Brain microvascular endothelial cell (primary cell): ENCODE measurements around the gene ITGAV.

ENCODE experiments used
- DNase-seq: peaks from one replicate; pipeline ENCODE4 v3.0.0-alpha.2; 2020
- H3K27ac ChIP-seq: fragments of 250-450 bp; sonication (Bioruptor Pico); 2 replicates; pipeline ENCODE4 v1.5.1; 2020; ENCODE audit warnings: mild to moderate bottlenecking, moderate library complexity
- H3K27me3 ChIP-seq: fragments of 250-450 bp; sonication (Bioruptor Pico); replicated peaks from 2 replicates; pipeline ENCODE4 v1.5.1; 2020; ENCODE audit warnings: mild to moderate bottlenecking
- H3K36me3 ChIP-seq: fragments of 250-450 bp; sonication (Bioruptor Pico); replicated peaks from 2 replicates; pipeline ENCODE4 v1.5.1; 2020; ENCODE audit warnings: mild to moderate bottlenecking
- H3K4me3 ChIP-seq: 2 replicates; pipeline ENCODE4 v1.5.1; 2011; ENCODE audit warnings: low read depth, mild to moderate bottlenecking, control low read depth, low read length, moderate library complexity
- CTCF ChIP-seq: IDR thresholded peaks from 2 replicates; pipeline ENCODE4 v1.5.1; 2011; ENCODE audit warnings: low read depth, mild to moderate bottlenecking, moderate library complexity, low read length, control low read depth, inconsistent platforms; ENCODE audit errors: missing control alignments
- in situ Hi-C: cut with HindIII; loops from 2 replicates; pipeline ENCODE4 v1.10.0; 2017; ENCODE audit warnings: low sequenced_read_pairs, low pct_ligation_motif_present

Gene ITGAV

GRCh38 chr2:186569897-186570296 lies 20.0 kb upstream of the ITGAV start:
- H3K27ac ChIP-seq = no peak overlapping the region
- DNase-seq = no peak
- TF ChIP-seq CTCF = no peak
- H3K36me3 ChIP-seq = no peaks in the 10 kb centered on the region
- no peak overlapping the region for H3K4me3 ChIP-seq
- no peaks in the 10 kb centered on the region for H3K27me3 ChIP-seq
- in situ Hi-C loops = no loop called here

- no peak for TF ChIP-seq CTCF
- no peaks in the 10 kb centered on the region for H3K27me3 ChIP-seq
- in situ Hi-C loops = no loop called here
- DNase-seq = peak; percentile 64
- no peaks in the 10 kb centered on the region for H3K36me3 ChIP-seq
- peak overlapping the region; percentile 37 for H3K27ac ChIP-seq
- H3K4me3 ChIP-seq = no peak overlapping the region
Observed at GRCh38 chr2:186570604-186571003, 19.3 kb upstream of the ITGAV start.

GRCh38 chr2:186572705-186573104 lies 17.2 kb upstream of the ITGAV start:
- no peak overlapping the region for H3K27ac ChIP-seq
- in situ Hi-C loops = no loop called here

GRCh38 chr2:186573531-186573930 lies 16.3 kb upstream of the ITGAV start:
- in situ Hi-C loops = no loop called here
- Histone ChIP-seq H3K36me3 (no peaks in the 10 kb centered on the region), H3K27ac (no peak overlapping the region), H3K4me3 (no peak overlapping the region), H3K27me3 (no peaks in the 10 kb centered on the region)
- DNase-seq = no peak
- no peak for TF ChIP-seq CTCF

More at GRCh38 chr2:186572705-186573104, 17.2 kb upstream of the ITGAV start:
- Histone ChIP-seq H3K36me3 (no peaks in the 10 kb centered on the region), H3K4me3 (no peak overlapping the region), H3K27me3 (no peaks in the 10 kb centered on the region)
- no peak for DNase-seq
- TF ChIP-seq CTCF = no peak

GRCh38 chr2:186575302-186575701 lies 14.6 kb upstream of the ITGAV start:
- peak overlapping the region; percentile 84 for H3K27ac ChIP-seq
- no peaks in the 10 kb centered on the region for H3K27me3 ChIP-seq
- in situ Hi-C loops = no loop called here
- no peak overlapping the region for H3K4me3 ChIP-seq
- peak; percentile 98 for DNase-seq
- no peak for TF ChIP-seq CTCF
- no peaks in the 10 kb centered on the region for H3K36me3 ChIP-seq

- H3K36me3 ChIP-seq = no peaks in the 10 kb centered on the region
- H3K27me3 ChIP-seq = no peaks in the 10 kb centered on the region
- TF ChIP-seq CTCF = no peak
- peak overlapping the region; percentile 83 for H3K27ac ChIP-seq
- no peak overlapping the region for H3K4me3 ChIP-seq
- DNase-seq = peak; percentile 51
- in situ Hi-C loops = no loop called here
Observed at GRCh38 chr2:186575856-186576255, 14.0 kb upstream of the ITGAV start.
